Measurements from ENCODE around the gene HDHD3. TPM values are rescaled to one million over a fixed set of nuclear protein-coding genes. Genes with fewer than 3 reads are reported as not detected.

HDHD3 gene
- polyA plus RNA-seq, 3 donors: 8.3 to 12.0 (median 9.2) TPM

- Histone ChIP-seq H4K20me1 (ENCODE audit: insufficient read depth, low read length) (no peaks in the 10 kb centered on the region), H3K27ac (ENCODE audit: low read depth in 1 of 2, low read length in 2 of 2) (peak overlapping the region; percentile 92 to 93), H3K36me3 (replicated peaks in 1 of 2; ENCODE audit: control insufficient read depth in 1 of 2, insufficient read depth in 2 of 2, low read length in 2 of 2) (peaks cover 15 to 18% of the 10 kb centered on the region in 2 donors), H3K9ac (ENCODE audit: insufficient read depth, low read length, poor library complexity, severe bottlenecking) (peak overlapping the region; percentile 84), H3K4me2 (replicated peaks; ENCODE audit: extremely low read depth, low read length, poor library complexity, severe bottlenecking) (peak overlapping the region; percentile 84), H3K79me2 (ENCODE audit: insufficient read depth, low read length) (peaks cover 28% of the 10 kb centered on the region), H2AFZ (ENCODE audit: insufficient read depth, low read depth, low read length, poor library complexity, severe bottlenecking) (peak overlapping the region; percentile 88), H3K4me3 (replicated peaks in 1 of 3; ENCODE audit: low read depth in 2 of 3, low read length in 3 of 3) (peak overlapping the region; percentile 77 to 93 (median 88)), H3K27me3 (ENCODE audit: control insufficient read depth in 2 of 2, insufficient read depth in 2 of 2, low read length in 2 of 2) (no peaks in the 10 kb centered on the region), H3K4me1 (ENCODE audit: control insufficient read depth in 1 of 2, insufficient read depth in 2 of 2, low read length in 2 of 2) (peaks cover 25 to 27% of the 10 kb centered on the region in 2 donors), H3K9me3 (replicated peaks in 1 of 2; ENCODE audit: control insufficient read depth in 1 of 2, insufficient read depth in 1 of 2, low read length in 2 of 2) (no peaks in the 10 kb centered on the region)
- 0% methylated on average over 20 of the region's 20 CpGs for WGBS (ENCODE audit: insufficient coverage)
- H3K36me3 Mint-ChIP-seq: peaks cover 15 to 21% of the 10 kb centered on the region in 2 donors
- intact Hi-C loops (cut with micrococcal nuclease): loop anchor here (5.0 to 10.0 kb wide), 3 partner anchors 65 to 172 kb away; partner anchors contain the start of genes BSPRY (in 1 of the 2), CDC26 (in 1 of the 2), PRPF4 (in 1 of the 2) and WDR31 (in 1 of the 2)
- peak overlapping the region; percentile 99 to 100 (median 100) for H3K27ac Mint-ChIP-seq
- H3K4me3 Mint-ChIP-seq: peak overlapping the region; percentile 97 to 98
- peaks cover 25% of the 10 kb centered on the region for H3K4me1 Mint-ChIP-seq
- DNase-seq: no peak
- H3K9me3 Mint-ChIP-seq: no peaks in the 10 kb centered on the region
- no peaks in the 10 kb centered on the region for H3K27me3 Mint-ChIP-seq (ENCODE audit: low read depth in 3 of 3)
- TF ChIP-seq CTCF (IDR thresholded peaks at IDR 0.05): no peak
Observed at GRCh38 chr9:113409883-113410206, 33.1 kb upstream of the HDHD3 start.

- H3K4me1 ChIP-seq (ENCODE audit: control insufficient read depth in 1 of 2, insufficient read depth in 2 of 2, low read length in 2 of 2): peaks cover 29 to 31% of the 10 kb centered on the region in 2 donors
- WGBS (ENCODE audit: insufficient coverage): 59% methylated on average over 5 of the region's 10 CpGs
- H3K79me2 ChIP-seq (ENCODE audit: insufficient read depth, low read length): peaks cover 28% of the 10 kb centered on the region
- DNase-seq: no peak
- H3K27ac ChIP-seq (ENCODE audit: low read depth in 1 of 2, low read length in 2 of 2): peak overlapping the region; percentile 92 to 93
- peaks cover 15 to 21% of the 10 kb centered on the region in 2 donors for H3K36me3 Mint-ChIP-seq
- H3K9me3 ChIP-seq (replicated peaks in 1 of 2; ENCODE audit: control insufficient read depth in 1 of 2, insufficient read depth in 1 of 2, low read length in 2 of 2): no peaks in the 10 kb centered on the region
- intact Hi-C loops (cut with micrococcal nuclease): loop anchor here in 1 of 2 donors (10.0 kb wide), 1 partner anchor 65 kb away; the partner anchor contains the start of genes BSPRY and WDR31
- H3K4me2 ChIP-seq (replicated peaks; ENCODE audit: extremely low read depth, low read length, poor library complexity, severe bottlenecking): peak overlapping the region; percentile 84
- H3K27me3 Mint-ChIP-seq (ENCODE audit: low read depth in 3 of 3): no peaks in the 10 kb centered on the region
- H3K4me3 ChIP-seq (replicated peaks in 1 of 3; ENCODE audit: low read depth in 2 of 3, low read length in 3 of 3): peak overlapping the region; percentile 77 to 93 (median 88)
- H2AFZ ChIP-seq (ENCODE audit: insufficient read depth, low read depth, low read length, poor library complexity, severe bottlenecking): peak overlapping the region; percentile 88
- peaks cover 15 to 18% of the 10 kb centered on the region in 2 donors for H3K36me3 ChIP-seq (replicated peaks in 1 of 2; ENCODE audit: control insufficient read depth in 1 of 2, insufficient read depth in 2 of 2, low read length in 2 of 2)
- H3K4me1 Mint-ChIP-seq: peaks cover 29% of the 10 kb centered on the region
- H3K9me3 Mint-ChIP-seq: no peaks in the 10 kb centered on the region
- no peaks in the 10 kb centered on the region for H3K27me3 ChIP-seq (ENCODE audit: control insufficient read depth in 2 of 2, insufficient read depth in 2 of 2, low read length in 2 of 2)
- TF ChIP-seq CTCF (IDR thresholded peaks at IDR 0.05): no peak
- H3K27ac Mint-ChIP-seq: peak overlapping the region; percentile 99 to 100 (median 100)
- peak overlapping the region; percentile 97 to 98 for H3K4me3 Mint-ChIP-seq
- no peaks in the 10 kb centered on the region for H4K20me1 ChIP-seq (ENCODE audit: insufficient read depth, low read length)
- H3K9ac ChIP-seq (ENCODE audit: insufficient read depth, low read length, poor library complexity, severe bottlenecking): peak overlapping the region; percentile 84
Observed at GRCh38 chr9:113409481-113409880, 32.7 kb upstream of the HDHD3 start.

Measured in CD14-positive monocyte (primary cell).